A375 (cell line): Measurements from ENCODE around the gene IGSF22. TPM values are rescaled to one million over a fixed set of nuclear protein-coding genes. Genes with fewer than 3 reads are reported as not detected.

ENCODE experiments used
- total RNA-seq: library from RNA; depleted of rRNA; stranded (reverse); fragments of >200 nt; shearing (Covaris generic); gene quantifications from 2 replicates; pipeline ENCODE4 v1.2.3, GENCODE V29; 2014; rRNA removed

The IGSF22 gene
- not detected in 2 replicates for total RNA-seq

GRCh38 chr11:18726040-18726439, at the start of gene IGSF22:
Gene IGSF22 (minus strand): TSS chr11:18726188. CDS start chr11:18724236, 1,952 bp downstream.

GRCh38 chr11:18698341-18699268, 27.4 kb downstream of the IGSF22 start, which contains the start of gene TMEM86A:
Gene TMEM86A (plus strand): TSS chr11:18698779. CDS start chr11:18698887, 108 bp downstream.

Other genes starting within 250 kb of the IGSF22 start
- gene TSG101, start 199.2 kb downstream of the IGSF22 start, total RNA-seq = 68.1 and 84.3 TPM in 2 replicates
- gene UEVLD, start 137.5 kb downstream of the IGSF22 start, total RNA-seq = 6.2 and 8.4 TPM in 2 replicates
- gene MISFA, start 126.4 kb downstream of the IGSF22 start, total RNA-seq = not detected in 2 replicates
- gene SPTY2D1, start 91.8 kb downstream of the IGSF22 start, total RNA-seq = 10.1 and 18.0 TPM in 2 replicates
- gene TMEM86A, start 27.4 kb downstream of the IGSF22 start, total RNA-seq = 0.88 and 1.4 TPM in 2 replicates
- gene PTPN5, start 65.6 kb upstream of the IGSF22 start, total RNA-seq = not detected in 2 replicates
- not detected in 2 replicates for gene MRGPRX1, start 213.2 kb upstream of the IGSF22 start, total RNA-seq